Measurements from ENCODE around the gene ZNF124.

DNA sequence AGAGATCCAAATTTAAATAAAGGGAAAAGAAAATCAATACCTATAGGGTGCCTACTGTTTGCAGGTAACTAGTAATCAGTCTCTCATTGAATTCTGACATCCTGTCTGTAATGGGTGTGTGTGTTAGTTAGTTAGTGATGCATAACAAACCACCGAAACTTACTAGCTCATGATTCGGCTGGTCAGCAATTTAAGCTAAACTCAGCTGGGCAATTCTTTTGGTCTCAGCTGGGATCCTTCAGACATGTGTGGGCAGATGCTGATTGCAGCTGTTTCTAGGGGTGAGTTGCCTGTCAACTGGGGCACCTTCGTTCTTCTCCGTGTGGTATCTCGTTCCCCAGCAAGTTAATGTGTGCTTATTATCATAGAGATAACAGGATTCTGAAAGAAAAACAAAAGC is 40.2 kb upstream of the ZNF124 start:
- TF ChIP-seq, protein P1, sequence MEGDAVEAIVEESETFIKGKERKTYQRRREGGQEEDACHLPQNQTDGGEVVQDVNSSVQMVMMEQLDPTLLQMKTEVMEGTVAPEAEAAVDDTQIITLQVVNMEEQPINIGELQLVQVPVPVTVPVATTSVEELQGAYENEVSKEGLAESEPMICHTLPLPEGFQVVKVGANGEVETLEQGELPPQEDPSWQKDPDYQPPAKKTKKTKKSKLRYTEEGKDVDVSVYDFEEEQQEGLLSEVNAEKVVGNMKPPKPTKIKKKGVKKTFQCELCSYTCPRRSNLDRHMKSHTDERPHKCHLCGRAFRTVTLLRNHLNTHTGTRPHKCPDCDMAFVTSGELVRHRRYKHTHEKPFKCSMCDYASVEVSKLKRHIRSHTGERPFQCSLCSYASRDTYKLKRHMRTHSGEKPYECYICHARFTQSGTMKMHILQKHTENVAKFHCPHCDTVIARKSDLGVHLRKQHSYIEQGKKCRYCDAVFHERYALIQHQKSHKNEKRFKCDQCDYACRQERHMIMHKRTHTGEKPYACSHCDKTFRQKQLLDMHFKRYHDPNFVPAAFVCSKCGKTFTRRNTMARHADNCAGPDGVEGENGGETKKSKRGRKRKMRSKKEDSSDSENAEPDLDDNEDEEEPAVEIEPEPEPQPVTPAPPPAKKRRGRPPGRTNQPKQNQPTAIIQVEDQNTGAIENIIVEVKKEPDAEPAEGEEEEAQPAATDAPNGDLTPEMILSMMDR (IDR thresholded peaks at IDR 0.05), result no peak
- no peak for TF ChIP-seq POLR2A (IDR thresholded peaks at IDR 0.05; ENCODE audit: low read length)
- TF ChIP-seq NR3C1 (IDR thresholded peaks at IDR 0.05), result no peak
- no peak for TF ChIP-seq HOXB13 (CRISPR knock-in tag; IDR thresholded peaks at IDR 0.05; ENCODE audit: low read depth)
- no peak for TF ChIP-seq CEBPB (IDR thresholded peaks at IDR 0.05)
- TF ChIP-seq, protein P2, sequence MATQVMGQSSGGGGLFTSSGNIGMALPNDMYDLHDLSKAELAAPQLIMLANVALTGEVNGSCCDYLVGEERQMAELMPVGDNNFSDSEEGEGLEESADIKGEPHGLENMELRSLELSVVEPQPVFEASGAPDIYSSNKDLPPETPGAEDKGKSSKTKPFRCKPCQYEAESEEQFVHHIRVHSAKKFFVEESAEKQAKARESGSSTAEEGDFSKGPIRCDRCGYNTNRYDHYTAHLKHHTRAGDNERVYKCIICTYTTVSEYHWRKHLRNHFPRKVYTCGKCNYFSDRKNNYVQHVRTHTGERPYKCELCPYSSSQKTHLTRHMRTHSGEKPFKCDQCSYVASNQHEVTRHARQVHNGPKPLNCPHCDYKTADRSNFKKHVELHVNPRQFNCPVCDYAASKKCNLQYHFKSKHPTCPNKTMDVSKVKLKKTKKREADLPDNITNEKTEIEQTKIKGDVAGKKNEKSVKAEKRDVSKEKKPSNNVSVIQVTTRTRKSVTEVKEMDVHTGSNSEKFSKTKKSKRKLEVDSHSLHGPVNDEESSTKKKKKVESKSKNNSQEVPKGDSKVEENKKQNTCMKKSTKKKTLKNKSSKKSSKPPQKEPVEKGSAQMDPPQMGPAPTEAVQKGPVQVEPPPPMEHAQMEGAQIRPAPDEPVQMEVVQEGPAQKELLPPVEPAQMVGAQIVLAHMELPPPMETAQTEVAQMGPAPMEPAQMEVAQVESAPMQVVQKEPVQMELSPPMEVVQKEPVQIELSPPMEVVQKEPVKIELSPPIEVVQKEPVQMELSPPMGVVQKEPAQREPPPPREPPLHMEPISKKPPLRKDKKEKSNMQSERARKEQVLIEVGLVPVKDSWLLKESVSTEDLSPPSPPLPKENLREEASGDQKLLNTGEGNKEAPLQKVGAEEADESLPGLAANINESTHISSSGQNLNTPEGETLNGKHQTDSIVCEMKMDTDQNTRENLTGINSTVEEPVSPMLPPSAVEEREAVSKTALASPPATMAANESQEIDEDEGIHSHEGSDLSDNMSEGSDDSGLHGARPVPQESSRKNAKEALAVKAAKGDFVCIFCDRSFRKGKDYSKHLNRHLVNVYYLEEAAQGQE (IDR thresholded peaks at IDR 0.05), result no peak
- TF ChIP-seq MAZ (IDR thresholded peaks at IDR 0.05; ENCODE audit: borderline replicate concordance, low read depth, low read length), result no peak
- no peak for TF ChIP-seq SMC3 (IDR thresholded peaks at IDR 0.05)
- TF ChIP-seq, protein P3, sequence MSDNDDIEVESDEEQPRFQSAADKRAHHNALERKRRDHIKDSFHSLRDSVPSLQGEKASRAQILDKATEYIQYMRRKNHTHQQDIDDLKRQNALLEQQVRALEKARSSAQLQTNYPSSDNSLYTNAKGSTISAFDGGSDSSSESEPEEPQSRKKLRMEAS (IDR thresholded peaks at IDR 0.05), result no peak
- TF ChIP-seq RCOR1 (IDR thresholded peaks at IDR 0.05; ENCODE audit: low read depth, low read length), result no peak
